ENCODE measurements around the gene FAM9C.
"Not testable (repeated sequence)": the region's sequence is repeated elsewhere in the genome, so short reads cannot be mapped to it uniquely, and the experiment has no call there.

The FAM9C gene

GRCh38 chrX:13064599-13065143 is 20.3 kb upstream of the FAM9C start:
- in situ Hi-C loops (cut with MboI; ENCODE audit: low sequenced_read_pairs, unreplicated experiment): no loop called here
- TF ChIP-seq, protein P1, sequence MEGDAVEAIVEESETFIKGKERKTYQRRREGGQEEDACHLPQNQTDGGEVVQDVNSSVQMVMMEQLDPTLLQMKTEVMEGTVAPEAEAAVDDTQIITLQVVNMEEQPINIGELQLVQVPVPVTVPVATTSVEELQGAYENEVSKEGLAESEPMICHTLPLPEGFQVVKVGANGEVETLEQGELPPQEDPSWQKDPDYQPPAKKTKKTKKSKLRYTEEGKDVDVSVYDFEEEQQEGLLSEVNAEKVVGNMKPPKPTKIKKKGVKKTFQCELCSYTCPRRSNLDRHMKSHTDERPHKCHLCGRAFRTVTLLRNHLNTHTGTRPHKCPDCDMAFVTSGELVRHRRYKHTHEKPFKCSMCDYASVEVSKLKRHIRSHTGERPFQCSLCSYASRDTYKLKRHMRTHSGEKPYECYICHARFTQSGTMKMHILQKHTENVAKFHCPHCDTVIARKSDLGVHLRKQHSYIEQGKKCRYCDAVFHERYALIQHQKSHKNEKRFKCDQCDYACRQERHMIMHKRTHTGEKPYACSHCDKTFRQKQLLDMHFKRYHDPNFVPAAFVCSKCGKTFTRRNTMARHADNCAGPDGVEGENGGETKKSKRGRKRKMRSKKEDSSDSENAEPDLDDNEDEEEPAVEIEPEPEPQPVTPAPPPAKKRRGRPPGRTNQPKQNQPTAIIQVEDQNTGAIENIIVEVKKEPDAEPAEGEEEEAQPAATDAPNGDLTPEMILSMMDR (IDR thresholded peaks at IDR 0.05; ENCODE audit: borderline replicate concordance, control extremely low read depth, extremely low read depth, insufficient read depth, missing control alignments): no peak
- no peak for DNase-seq (ENCODE audit: low spot score)

GRCh38 chrX:13063124-13063523 is 18.7 kb upstream of the FAM9C start:
- DNase-seq (ENCODE audit: low spot score); in situ Hi-C loops (cut with MboI; ENCODE audit: low sequenced_read_pairs, unreplicated experiment): not testable (repeated sequence)

DNA sequence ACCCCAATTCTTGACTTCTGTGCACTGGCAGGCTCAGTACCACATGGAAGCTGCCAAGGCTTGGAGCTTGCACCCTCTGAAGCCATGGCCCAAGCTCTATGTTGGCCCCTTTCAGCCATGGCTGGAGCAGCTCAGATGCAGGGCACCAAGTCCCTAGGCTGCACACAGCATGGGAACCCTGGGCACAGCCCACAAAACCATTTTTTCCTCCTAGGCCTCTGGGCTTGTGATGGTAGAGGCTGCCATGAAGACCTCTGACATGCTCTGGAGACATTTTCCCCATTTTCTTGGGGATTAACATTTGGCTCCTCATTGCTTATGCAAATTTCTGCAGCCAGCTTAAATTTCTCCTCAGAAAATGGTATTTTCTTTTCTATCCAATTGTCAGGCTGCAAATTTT is 17.9 kb upstream of the FAM9C start:
- in situ Hi-C loops (cut with MboI; ENCODE audit: low sequenced_read_pairs, unreplicated experiment): not testable (repeated sequence)

GRCh38 chrX:13061215-13061708 is 16.8 kb upstream of the FAM9C start:
- DNase-seq (ENCODE audit: low spot score); in situ Hi-C loops (cut with MboI; ENCODE audit: low sequenced_read_pairs, unreplicated experiment): not testable (repeated sequence)

More for the DNA sequence above, 17.9 kb upstream of the FAM9C start:
- not testable (repeated sequence) for DNase-seq (ENCODE audit: low spot score)

GRCh38 chrX:13059637-13060499 is 15.4 kb upstream of the FAM9C start:
- DNase-seq (ENCODE audit: low spot score): no peak
- in situ Hi-C loops (cut with MboI; ENCODE audit: low sequenced_read_pairs, unreplicated experiment): no loop called here
- TF ChIP-seq, protein P1 (IDR thresholded peaks at IDR 0.05; ENCODE audit: borderline replicate concordance, control extremely low read depth, extremely low read depth, insufficient read depth, missing control alignments): no peak

GRCh38 chrX:13055486-13055885 is 11.1 kb upstream of the FAM9C start:
- no peak for DNase-seq (ENCODE audit: low spot score)
- TF ChIP-seq, protein P1 (IDR thresholded peaks at IDR 0.05; ENCODE audit: borderline replicate concordance, control extremely low read depth, extremely low read depth, insufficient read depth, missing control alignments): no peak
- in situ Hi-C loops (cut with MboI; ENCODE audit: low sequenced_read_pairs, unreplicated experiment): no loop called here

DNA sequence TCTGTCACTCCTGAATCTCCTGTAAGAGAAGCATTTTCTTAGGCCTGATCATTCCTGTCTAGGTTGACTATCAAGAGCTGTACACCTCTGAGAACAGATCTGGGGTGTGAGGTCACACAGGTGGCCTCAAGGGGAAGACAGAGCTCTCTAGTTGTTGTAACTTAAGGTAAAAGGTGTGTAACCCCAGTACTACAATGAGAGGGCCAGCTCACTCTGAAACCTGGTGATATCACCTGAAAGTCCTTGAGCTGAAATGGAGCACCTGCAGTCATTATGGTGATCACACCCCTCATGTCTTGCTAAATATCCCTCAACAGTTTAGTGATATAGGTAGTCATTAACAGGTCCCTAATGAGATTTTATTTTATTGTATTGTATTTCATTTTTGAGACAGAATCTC is 8.8 kb upstream of the FAM9C start:
- in situ Hi-C loops (cut with MboI; ENCODE audit: low sequenced_read_pairs, unreplicated experiment): no loop called here
- TF ChIP-seq, protein P1 (IDR thresholded peaks at IDR 0.05; ENCODE audit: borderline replicate concordance, control extremely low read depth, extremely low read depth, insufficient read depth, missing control alignments): no peak
- no peak for DNase-seq (ENCODE audit: low spot score)

DNA sequence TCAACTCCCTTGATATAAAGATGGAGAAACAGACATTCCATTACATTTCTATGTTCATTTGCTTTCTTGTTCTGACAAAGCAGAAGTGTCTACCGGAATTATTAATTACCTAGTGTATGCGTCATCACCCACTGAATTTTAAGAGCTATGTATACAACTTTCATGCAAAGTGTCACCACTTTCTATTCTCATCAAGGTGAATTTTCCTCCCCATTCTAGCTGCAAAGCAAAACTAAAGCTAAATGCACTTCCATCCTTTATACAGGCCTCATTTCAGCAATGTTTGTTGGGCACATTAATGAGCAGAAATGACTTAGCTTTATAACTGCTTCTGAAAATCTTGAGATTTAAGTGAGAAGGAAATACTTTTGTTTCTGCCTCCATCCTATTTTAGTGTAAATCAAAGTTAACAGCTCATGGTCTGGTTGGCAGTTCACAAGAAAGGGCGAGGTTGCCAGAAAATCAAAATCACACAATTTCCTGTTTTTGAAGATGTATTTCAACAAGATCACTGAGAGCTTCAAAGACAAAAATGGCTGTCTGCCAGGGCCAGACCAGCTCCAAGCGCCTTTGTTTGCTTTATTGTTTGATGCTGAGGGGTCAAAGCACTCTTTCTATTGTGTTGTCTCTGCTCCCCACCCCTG is 7.2 kb upstream of the FAM9C start:
- in situ Hi-C loops (cut with MboI; ENCODE audit: low sequenced_read_pairs, unreplicated experiment): no loop called here
- TF ChIP-seq, protein P1 (IDR thresholded peaks at IDR 0.05; ENCODE audit: borderline replicate concordance, control extremely low read depth, extremely low read depth, insufficient read depth, missing control alignments): no peak
- DNase-seq (ENCODE audit: low spot score): peak; percentile 34

Measured in GM13976 (cell line).